ENCODE results near the gene RNF44. TPM values are rescaled to one million over a fixed set of nuclear protein-coding genes. Genes with fewer than 3 reads are reported as not detected.

The RNF44 gene
- total and polyA plus RNA-seq, 4 donors, result 15.3 to 40.5 (median 25.5) TPM

DNA sequence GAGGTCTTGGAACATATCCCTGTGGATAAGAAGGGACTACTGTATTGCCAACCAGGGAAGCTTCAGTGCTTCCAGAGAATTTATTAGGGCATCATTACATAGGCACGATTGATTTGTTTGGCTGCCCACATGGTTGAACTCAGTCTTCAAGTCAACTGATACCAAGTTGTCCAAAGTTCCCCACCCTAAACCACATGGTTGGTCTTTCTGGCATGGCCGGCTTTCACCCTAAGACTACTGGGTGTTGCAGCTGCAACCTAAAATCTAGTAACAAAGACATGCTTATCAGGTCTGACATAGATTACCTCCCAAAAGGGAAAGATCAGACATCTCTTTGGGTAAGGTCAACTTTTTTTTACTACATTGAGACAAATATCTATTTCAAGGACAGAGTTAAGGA lies 52.0 kb downstream of the RNF44 start:
- TF ChIP-seq, protein P1, sequence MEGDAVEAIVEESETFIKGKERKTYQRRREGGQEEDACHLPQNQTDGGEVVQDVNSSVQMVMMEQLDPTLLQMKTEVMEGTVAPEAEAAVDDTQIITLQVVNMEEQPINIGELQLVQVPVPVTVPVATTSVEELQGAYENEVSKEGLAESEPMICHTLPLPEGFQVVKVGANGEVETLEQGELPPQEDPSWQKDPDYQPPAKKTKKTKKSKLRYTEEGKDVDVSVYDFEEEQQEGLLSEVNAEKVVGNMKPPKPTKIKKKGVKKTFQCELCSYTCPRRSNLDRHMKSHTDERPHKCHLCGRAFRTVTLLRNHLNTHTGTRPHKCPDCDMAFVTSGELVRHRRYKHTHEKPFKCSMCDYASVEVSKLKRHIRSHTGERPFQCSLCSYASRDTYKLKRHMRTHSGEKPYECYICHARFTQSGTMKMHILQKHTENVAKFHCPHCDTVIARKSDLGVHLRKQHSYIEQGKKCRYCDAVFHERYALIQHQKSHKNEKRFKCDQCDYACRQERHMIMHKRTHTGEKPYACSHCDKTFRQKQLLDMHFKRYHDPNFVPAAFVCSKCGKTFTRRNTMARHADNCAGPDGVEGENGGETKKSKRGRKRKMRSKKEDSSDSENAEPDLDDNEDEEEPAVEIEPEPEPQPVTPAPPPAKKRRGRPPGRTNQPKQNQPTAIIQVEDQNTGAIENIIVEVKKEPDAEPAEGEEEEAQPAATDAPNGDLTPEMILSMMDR (IDR thresholded peaks at IDR 0.05; ENCODE audit: control extremely low read depth, extremely low read depth), result no peak
- DNase-seq, result no peak
- H3K36me3 ChIP-seq (ENCODE audit: control insufficient read depth in 4 of 4, insufficient read depth in 4 of 4, low read length in 4 of 4), result peaks cover 16 to 30% (median 19%) of the 10 kb centered on the region in 4 donors
- no peak overlapping the region for H3K4me3 ChIP-seq
- no peak overlapping the region for H3K9ac ChIP-seq (ENCODE audit: insufficient read depth in 1 of 2, low read length in 2 of 2)
- no peaks in the 10 kb centered on the region for H3K9me3 ChIP-seq (ENCODE audit: control insufficient read depth in 4 of 4, insufficient read depth in 3 of 4, low read length in 3 of 4)
- no peak overlapping the region for H3K27ac ChIP-seq (ENCODE audit: low read depth in 1 of 2, low read length in 1 of 2)
- H3K27me3 ChIP-seq (ENCODE audit: control insufficient read depth in 3 of 3, insufficient read depth in 3 of 3, low read length in 2 of 3), result no peaks in the 10 kb centered on the region
- no peaks in the 10 kb centered on the region for H3K4me1 ChIP-seq (ENCODE audit: control insufficient read depth in 5 of 5, insufficient read depth in 5 of 5, low read length in 5 of 5)
- ATAC-seq (ENCODE audit: insufficient read depth, low FRiP score), result no peak
- 92% methylated on average over 2 of the region's 2 CpGs for WGBS, 2 donors

DNA sequence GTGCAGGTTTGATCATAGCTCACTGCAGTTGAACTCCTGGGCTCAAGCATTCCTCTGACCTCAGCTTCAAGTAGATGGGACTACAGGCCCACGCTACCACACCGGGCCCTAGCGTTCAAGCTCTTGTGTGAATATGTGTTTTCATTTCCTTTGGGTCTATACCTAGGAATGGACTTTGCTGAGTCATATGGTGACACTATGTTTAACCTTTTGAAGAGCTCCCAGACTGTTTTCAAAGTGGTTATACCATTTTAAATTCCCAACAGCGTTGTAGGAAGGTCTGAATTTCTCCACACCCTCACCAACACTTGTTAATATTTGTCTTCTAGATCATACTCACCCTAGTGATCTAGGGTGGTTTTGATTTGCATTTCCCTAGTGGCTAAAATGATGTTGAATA lies 55.5 kb downstream of the RNF44 start:
- H3K36me3 ChIP-seq (ENCODE audit: control insufficient read depth in 4 of 4, insufficient read depth in 4 of 4, low read length in 4 of 4), result peaks cover 8 to 15% (median 14%) of the 10 kb centered on the region in 4 donors
- WGBS, 2 donors, result 88 to 95% methylated on average over 4 of the region's 4 CpGs

More for the DNA sequence above, 55.5 kb downstream of the RNF44 start:
- no peak overlapping the region for H3K9ac ChIP-seq (ENCODE audit: insufficient read depth in 1 of 2, low read length in 2 of 2)
- ATAC-seq (ENCODE audit: insufficient read depth, low FRiP score) (no peak), DNase-seq (no peak)
- no peaks in the 10 kb centered on the region for H3K4me1 ChIP-seq (ENCODE audit: control insufficient read depth in 5 of 5, insufficient read depth in 5 of 5, low read length in 5 of 5)
- no peak overlapping the region for H3K27ac ChIP-seq (ENCODE audit: low read depth in 1 of 2, low read length in 1 of 2)
- no peaks in the 10 kb centered on the region for H3K27me3 ChIP-seq (ENCODE audit: control insufficient read depth in 3 of 3, insufficient read depth in 3 of 3, low read length in 2 of 3)
- no peak overlapping the region for H3K4me3 ChIP-seq
- H3K9me3 ChIP-seq (ENCODE audit: control insufficient read depth in 4 of 4, insufficient read depth in 3 of 4, low read length in 3 of 4), result no peaks in the 10 kb centered on the region
- TF ChIP-seq, protein P1 (IDR thresholded peaks at IDR 0.05; ENCODE audit: control extremely low read depth, extremely low read depth), result no peak

Small RNAs within 50 kb of the gene (small RNA-seq; reads per million reads assigned to genes)
- gene RF00019 (ENCODE audit: low replicate concordance) (not detected), gene RN7SL684P (ENCODE audit: low replicate concordance) (not detected)

Other genes starting within 250 kb of the RNF44 start
- gene KIAA1191, start 175.6 kb downstream of the RNF44 start, total RNA-seq, result 10 to 100 TPM; 76.7 to 78.1 TPM
- 10 to 100 TPM; 41.0 to 47.0 TPM for gene KIAA1191, start 175.6 kb downstream of the RNF44 start, polyA plus RNA-seq
- gene ARL10, start 171.9 kb downstream of the RNF44 start, total RNA-seq, result 10 to 100 TPM in 1 of 2 donors, 1 to 10 TPM in 1; 6.1 to 13.4 TPM
- gene ARL10, start 171.9 kb downstream of the RNF44 start, polyA plus RNA-seq, result 1 to 10 TPM; 1.5 to 2.6 TPM
- 10 to 100 TPM in 1 of 2 donors, 1 to 10 TPM in 1; 5.0 to 28.5 TPM for gene NOP16, start 148.8 kb downstream of the RNF44 start, total RNA-seq
- gene NOP16, start 148.8 kb downstream of the RNF44 start, polyA plus RNA-seq, result 10 to 100 TPM; 44.4 to 52.1 TPM
- gene HIGD2A, start 148.7 kb downstream of the RNF44 start, total RNA-seq, result 100 to 1,000 TPM in 1 of 2 donors, 10 to 100 TPM in 1; 71.2 to 101 TPM
- 100 to 1,000 TPM; 115 to 190 TPM for gene HIGD2A, start 148.7 kb downstream of the RNF44 start, polyA plus RNA-seq
- 100 to 1,000 TPM in 1 of 2 donors, 10 to 100 TPM in 1; 33.2 to 123 TPM for gene CLTB, start 120.9 kb downstream of the RNF44 start, total RNA-seq
- gene CLTB, start 120.9 kb downstream of the RNF44 start, polyA plus RNA-seq, result 100 to 1,000 TPM; 101 to 193 TPM
- 10 to 100 TPM; 33.4 to 40.1 TPM for gene FAF2, start 89.0 kb downstream of the RNF44 start, total RNA-seq
- 10 to 100 TPM; 12.5 to 19.8 TPM for gene FAF2, start 89.0 kb downstream of the RNF44 start, polyA plus RNA-seq
- 1 to 10 TPM in 1 of 2 donors, under 1 TPM in 1; 0.74 to 1.5 TPM for gene CDHR2, start 11.9 kb upstream of the RNF44 start, total RNA-seq
- under 1 TPM; 0.02 to 0.10 TPM for gene CDHR2, start 11.9 kb upstream of the RNF44 start, polyA plus RNA-seq
- gene GPRIN1, start 72.8 kb upstream of the RNF44 start, total RNA-seq, result 1 to 10 TPM in 1 of 2 donors, under 1 TPM in 1; 0.97 to 1.1 TPM
- under 1 TPM; 0.39 to 0.68 TPM for gene GPRIN1, start 72.8 kb upstream of the RNF44 start, polyA plus RNA-seq
- not detected for gene SNCB, start 93.1 kb upstream of the RNF44 start, total RNA-seq
- under 1 TPM in 1 of 2 donors, not detected in 1; 0.02 TPM for gene SNCB, start 93.1 kb upstream of the RNF44 start, polyA plus RNA-seq
- not detected for gene EIF4E1B, start 93.3 kb upstream of the RNF44 start, total RNA-seq
- not detected for gene EIF4E1B, start 93.3 kb upstream of the RNF44 start, polyA plus RNA-seq
- 10 to 100 TPM; 14.8 to 37.4 TPM for gene TSPAN17, start 110.1 kb upstream of the RNF44 start, total RNA-seq
- gene TSPAN17, start 110.1 kb upstream of the RNF44 start, polyA plus RNA-seq, result 10 to 100 TPM; 20.1 to 35.6 TPM

All from lung (tissue), 13 donors.